Activated effector memory CD4-positive, alpha-beta T cell treated with Interleukin-2 at 50 U/mL for 16 hours (primary cell): ENCODE data around the gene KRT75.

Experiments used
- DNase-seq: peaks from one replicate; pipeline ENCODE4 v3.0.0-alpha.2; 2020

KRT75 gene

DNA sequence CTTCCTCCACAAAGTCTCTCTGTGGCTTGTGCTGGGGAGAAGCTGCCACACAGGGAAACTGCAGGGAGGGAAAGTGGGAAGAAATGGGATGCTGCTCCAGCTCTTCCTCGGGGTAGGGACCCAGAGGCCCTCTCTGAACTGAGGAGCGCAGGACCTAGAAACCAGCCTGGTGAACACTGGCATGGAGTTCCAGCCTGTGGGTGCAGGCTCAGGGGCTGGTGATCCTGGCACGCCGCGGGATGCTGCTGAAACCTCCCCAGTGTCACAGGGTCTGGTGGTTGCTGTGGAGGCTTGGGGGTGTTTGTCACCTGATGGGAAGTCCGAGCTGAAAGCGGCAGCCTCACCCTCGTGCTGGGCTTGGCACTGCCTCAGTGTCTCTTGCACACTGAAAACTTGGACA, 5.2 kb upstream of the KRT75 start:
- no peak for DNase-seq

- DNase-seq, result no peak
Observed at GRCh38 chr12:52438305-52439301, 4.4 kb upstream of the KRT75 start.

GRCh38 chr12:52437508-52437907, 3.3 kb upstream of the KRT75 start:
- no peak for DNase-seq

DNA sequence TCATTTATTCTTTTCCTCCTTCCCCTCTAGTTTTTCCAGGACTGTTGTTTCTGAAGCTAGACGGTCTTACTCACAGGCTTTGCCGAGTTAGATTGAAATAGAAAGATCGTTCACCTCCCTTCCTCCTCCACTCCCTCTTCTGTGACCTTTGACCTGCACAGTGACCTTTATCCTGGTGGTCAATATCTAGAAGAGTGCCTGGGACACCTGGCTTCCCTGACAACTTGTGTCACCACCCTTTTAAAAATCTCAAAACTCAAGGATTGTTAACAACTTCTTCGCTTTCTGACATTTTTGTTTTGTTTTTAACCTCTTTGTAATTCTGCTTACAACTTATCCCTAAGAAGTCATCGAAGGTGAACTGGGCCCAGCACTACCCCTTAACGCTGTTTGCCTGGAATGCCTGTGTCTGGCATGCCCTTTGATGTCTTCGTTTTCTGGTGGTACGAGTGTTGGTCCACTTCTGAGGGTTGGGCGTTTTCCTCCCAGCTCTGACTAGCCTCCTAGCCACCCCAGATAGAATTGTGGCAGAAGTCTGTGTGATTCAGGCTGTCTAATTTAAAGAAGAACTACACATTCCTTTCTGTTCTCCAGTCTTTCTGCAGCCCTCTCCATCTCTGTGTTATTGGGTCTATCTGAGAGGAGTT, 2.8 kb upstream of the KRT75 start:
- DNase-seq, result no peak

DNA sequence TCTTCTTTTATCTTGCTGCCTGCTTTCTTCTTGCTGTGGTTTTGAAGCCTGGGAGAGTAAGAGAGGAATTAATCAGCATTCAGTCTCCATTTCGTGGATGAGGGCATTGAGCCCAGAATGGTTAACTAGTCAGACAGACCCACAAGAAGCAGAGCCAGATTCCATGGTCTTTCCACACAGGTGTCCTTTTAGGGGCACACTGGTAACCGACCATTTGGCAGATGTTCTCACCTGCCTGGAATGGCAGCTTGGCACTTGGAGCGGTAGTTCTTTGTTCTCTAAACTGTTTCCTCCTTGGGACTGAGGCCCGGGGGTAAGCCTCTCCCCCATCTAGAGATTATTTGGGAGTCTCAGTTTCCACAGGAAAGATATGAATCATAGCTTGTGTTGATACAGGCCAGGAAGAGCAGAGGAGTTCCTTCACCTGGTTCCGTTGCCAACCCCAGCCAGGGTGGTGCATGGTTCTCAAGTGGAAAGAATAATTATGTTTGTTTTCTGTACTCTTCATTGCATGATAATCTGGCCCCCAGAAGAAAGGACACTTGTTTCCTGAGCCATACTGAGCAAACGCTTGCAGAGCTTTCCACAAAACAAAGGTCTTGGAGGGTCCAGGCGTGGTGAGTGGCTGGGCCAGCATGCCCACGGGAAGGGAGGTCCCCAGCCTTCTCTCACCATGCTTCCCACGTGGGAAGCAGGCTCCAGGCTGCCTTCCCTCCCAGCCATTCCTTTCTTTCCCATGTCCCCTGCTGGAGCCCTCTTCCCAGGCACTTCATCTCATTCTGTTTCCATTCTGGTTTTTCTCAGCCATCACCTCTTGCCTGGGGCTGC, 2.0 kb upstream of the KRT75 start:
- DNase-seq, result no peak

DNA sequence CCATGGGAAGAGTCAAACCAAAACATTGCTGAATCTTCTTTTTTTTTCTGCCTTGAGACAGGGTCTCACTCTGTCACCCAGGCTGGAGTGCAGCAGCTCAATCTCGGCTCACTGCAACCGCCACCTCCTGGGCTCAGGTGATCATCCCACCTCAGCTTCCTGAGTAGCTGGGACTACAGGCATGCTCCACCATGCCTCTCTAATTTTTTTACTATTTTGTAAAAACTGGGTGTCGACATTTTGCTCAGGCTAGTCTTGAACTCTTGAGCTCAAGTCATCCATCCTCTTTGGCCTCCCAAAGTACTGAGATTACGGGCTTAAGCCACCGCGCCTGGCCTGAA, 1.5 kb upstream of the KRT75 start:
- DNase-seq, result no peak

DNA sequence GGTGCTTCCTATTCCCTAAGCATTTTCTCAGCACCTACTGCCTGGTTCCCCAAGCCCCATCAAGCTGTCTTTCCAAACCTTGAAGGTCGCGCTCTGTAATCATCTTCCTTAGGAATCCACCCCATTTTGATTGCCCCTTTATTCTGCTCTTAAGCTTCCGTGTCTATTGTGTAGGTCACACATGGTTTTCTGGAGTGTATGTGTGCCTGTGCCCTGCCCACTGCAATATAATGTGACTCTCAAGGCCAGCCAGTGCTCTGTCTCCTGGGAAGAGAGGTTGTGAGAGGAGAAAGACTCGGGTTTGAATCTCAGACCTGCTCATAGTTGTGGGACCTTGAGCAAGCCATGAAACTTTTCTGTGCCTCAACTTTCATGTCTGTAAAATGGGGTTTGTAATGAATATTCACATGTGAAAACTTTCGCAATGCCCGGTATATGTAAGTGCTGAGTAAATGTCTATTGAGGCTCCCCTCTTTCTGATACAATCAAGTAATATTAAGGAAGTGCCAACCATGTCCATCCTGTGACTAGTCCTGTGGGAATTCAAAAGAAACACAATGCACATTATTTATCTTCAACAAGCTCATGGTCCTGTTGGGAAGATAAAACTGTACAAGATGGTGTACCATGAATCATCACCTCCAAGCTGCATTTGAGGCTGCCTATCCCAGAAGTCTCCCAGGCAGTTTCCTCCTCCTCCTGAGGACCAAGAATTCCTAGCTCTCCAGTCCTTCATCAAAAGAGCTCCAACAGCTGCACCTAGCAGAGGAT, 774 bp upstream of the KRT75 start:
- DNase-seq, result no peak

DNA sequence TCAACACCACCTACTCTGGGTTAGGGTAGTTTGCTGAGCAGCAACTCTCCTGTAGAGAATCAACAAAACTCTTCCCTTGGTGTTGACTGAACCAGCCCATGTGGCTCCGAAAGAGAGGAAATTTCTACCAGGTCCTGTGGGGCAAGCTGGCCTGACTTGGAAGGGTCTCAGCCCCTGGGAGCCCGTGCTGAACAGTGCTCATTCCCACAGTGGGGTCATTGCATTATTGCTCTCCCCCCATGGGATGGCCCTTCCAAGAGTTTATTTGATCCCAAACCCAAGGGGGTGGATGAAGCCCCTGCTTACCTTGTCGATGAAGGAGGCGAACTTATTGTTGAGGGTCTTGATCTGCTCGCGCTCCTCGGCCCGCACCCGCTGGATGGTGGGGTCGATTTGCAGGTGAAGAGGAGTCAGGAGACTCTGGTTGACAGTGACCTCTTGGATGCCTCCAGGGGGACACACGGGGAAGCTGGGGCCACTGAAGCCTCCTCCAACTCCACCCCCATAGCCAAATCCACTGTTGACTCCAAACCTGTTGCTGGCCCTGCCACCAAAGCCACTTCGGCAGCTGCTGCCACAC, 580 bp downstream of the KRT75 start:
- no peak for DNase-seq

DNA sequence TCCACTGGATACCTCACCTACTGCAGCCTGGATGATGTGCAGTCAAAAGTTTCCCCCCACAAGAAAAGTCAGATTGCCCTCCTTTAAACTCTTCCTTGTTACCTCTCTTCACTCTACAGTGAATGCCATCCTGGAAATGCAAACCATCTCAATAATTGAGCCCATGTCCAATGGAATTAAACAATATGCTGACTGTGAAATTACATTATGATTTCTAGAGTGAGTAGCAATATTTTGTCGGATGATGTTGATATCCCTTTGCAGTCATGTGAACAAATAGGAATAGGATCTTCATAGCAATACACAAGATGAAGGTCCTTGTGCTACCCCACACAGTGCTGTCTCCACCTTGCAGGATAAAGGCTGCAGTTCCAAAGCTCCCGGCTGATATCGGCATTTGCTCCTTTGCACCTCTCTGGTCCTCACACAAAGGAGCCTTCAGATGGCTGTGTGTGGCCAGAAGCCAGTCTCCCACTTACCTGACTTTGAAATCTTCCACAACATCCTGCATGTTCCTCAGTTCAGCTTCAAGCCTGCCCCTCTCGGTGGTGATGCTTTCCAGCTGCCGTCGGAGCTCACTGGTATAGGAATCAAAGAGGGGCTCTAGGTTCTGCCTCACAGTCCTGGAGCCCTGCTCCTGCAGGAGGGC, 1.5 kb downstream of the KRT75 start:
- DNase-seq, result no peak

- no peak for DNase-seq
Observed at GRCh38 chr12:52428121-52428520, 6.0 kb downstream of the KRT75 start.

DNA sequence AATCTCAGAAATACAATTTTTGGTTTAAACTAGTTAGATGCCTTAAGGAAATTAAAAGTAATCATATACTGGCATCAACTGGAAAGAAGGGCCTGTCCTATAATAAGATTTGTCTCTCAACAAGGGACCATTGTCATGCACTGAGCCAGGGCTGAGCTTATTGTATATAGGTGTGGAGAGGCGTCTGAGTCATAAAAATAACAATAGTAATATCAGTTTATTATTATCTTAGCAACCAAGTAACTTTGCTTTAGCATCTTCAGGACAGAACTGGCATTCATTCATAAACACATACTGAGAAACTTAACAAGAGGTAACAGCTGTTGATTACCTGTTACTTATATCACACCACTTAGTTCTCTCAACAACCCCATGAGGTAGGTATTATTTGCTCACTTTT, 7.1 kb downstream of the KRT75 start:
- no peak for DNase-seq

- DNase-seq, result no peak
Observed at GRCh38 chr12:52426034-52426433, 8.1 kb downstream of the KRT75 start.

DNA sequence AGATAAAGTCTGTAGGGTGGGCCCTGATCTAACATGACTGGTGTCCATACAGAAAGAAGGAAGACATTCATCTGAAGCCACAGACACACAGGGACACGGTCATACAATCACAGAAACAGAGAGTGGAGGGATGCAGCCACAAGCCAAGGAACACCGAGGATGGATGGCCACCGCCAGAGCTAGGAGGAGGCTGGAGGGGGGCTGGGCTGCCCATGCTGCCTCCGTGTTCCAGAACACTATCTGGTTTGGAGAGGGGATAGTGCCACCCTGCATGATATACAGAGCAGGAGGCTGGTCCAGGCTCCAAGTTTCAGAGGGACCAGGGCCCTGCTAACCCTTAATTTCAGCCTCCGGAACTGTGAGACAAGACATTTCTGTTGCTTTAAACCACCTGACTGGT, 8.7 kb downstream of the KRT75 start:
- DNase-seq, result no peak

- no peak for DNase-seq
Observed at GRCh38 chr12:52423661-52424500, 10.3 kb downstream of the KRT75 start.

DNA sequence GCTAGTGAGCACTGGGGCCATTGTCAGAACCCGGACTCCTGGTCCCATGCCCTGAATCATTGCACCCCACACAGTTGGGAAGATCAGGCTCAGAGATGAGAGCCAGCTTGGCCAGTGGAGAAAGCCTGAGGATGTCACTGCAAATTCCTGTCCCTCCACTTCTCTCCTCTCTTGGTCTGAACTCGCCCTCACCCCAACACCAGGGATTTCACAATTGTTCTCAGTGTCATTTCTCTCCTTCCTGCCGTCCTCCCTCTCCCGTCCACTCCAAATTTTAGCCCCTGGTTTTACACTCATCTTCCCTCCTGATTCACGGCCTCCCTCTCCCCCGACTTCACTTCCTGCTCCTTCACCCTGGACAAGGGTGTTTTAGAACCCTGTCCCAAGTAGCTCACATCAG, 11.1 kb downstream of the KRT75 start:
- no peak for DNase-seq

GRCh38 chr12:52419656-52420055, 14.5 kb downstream of the KRT75 start:
- no peak for DNase-seq

- no peak for DNase-seq
Observed at GRCh38 chr12:52418576-52419110, 15.5 kb downstream of the KRT75 start.

- DNase-seq, result no peak
Observed at GRCh38 chr12:52417740-52418139, 16.4 kb downstream of the KRT75 start.

DNA sequence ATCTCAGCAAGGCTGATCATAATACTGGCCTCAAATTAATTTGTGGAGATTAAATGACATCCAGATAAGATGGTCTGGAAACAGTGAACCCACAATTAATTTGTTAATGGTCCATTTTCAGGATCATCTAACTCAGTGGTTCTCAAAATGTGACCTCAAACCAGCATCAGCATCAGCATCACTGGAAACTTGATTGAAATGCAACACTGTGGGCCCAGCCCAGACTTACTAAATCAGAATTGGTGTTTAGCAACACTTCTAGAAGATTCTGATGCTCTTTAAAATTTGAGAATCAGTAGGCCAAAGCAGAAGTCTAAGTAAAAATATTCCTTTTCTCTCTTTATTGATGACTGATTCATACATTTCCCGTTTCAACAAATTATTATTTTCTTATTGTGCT, 17.4 kb downstream of the KRT75 start:
- DNase-seq, result no peak
